ENCODE data around the gene CSF1R.

GRCh38 chr5:150129454-150129812 is 43.1 kb upstream of the CSF1R start:
- TF ChIP-seq, protein P1, sequence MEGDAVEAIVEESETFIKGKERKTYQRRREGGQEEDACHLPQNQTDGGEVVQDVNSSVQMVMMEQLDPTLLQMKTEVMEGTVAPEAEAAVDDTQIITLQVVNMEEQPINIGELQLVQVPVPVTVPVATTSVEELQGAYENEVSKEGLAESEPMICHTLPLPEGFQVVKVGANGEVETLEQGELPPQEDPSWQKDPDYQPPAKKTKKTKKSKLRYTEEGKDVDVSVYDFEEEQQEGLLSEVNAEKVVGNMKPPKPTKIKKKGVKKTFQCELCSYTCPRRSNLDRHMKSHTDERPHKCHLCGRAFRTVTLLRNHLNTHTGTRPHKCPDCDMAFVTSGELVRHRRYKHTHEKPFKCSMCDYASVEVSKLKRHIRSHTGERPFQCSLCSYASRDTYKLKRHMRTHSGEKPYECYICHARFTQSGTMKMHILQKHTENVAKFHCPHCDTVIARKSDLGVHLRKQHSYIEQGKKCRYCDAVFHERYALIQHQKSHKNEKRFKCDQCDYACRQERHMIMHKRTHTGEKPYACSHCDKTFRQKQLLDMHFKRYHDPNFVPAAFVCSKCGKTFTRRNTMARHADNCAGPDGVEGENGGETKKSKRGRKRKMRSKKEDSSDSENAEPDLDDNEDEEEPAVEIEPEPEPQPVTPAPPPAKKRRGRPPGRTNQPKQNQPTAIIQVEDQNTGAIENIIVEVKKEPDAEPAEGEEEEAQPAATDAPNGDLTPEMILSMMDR (IDR thresholded peaks at IDR 0.05) = no peak
- TF ChIP-seq EP300 (IDR thresholded peaks at IDR 0.05) (no peak), POLR2AphosphoS5 (IDR thresholded peaks at IDR 0.05) (no peak)

All from gastroesophageal sphincter (tissue), 3 donors.